ENCODE data around the gene RPRD1B. TPM values are rescaled to one million over a fixed set of nuclear protein-coding genes. Genes with fewer than 3 reads are reported as not detected.
A peak's percentile ranks its signal among the peaks of the same experiment; 100 is the strongest.
"Not testable (repeated sequence)": the region's sequence is repeated elsewhere in the genome, so short reads cannot be mapped to it uniquely, and the experiment has no call there.

The RPRD1B gene
- polyA plus RNA-seq, 4 donors, result 9.2 to 34.7 (median 13.6) TPM

- H3K27me3 ChIP-seq (ENCODE audit: control insufficient read depth in 3 of 3, insufficient read depth in 3 of 3, low read length in 3 of 3), result no peaks in the 10 kb centered on the region
- WGBS, 3 donors, result 77 to 92% (median 77%) methylated on average over 1 of the region's 1 CpG
- peaks cover 0 to 13% (median 9%) of the 10 kb centered on the region in 3 donors for H3K4me1 ChIP-seq (ENCODE audit: control insufficient read depth in 3 of 3, insufficient read depth in 2 of 3, low read depth in 1 of 3, low read length in 2 of 3)
- no peak overlapping the region for H3K4me3 ChIP-seq (ENCODE audit: low read depth in 1 of 3, low read length in 3 of 3)
- H3K9me3 ChIP-seq (ENCODE audit: control insufficient read depth in 2 of 2, insufficient read depth in 1 of 2, low read depth in 1 of 2, low read length in 1 of 2), result no peaks in the 10 kb centered on the region
- no peaks in the 10 kb centered on the region for H3K36me3 ChIP-seq (ENCODE audit: control insufficient read depth in 3 of 3, insufficient read depth in 2 of 3, low read depth in 1 of 3, low read length in 3 of 3)
- no peak for DNase-seq
- no peak overlapping the region for H3K27ac ChIP-seq (ENCODE audit: low read depth in 1 of 3, low read length in 2 of 3)
- FAIRE-seq, result no peak
Observed at GRCh38 chr20:38098952-38099351, 65.4 kb downstream of the RPRD1B start.

- not testable (repeated sequence) for H3K4me3 ChIP-seq (ENCODE audit: low read depth in 1 of 3, low read length in 3 of 3); H3K27ac ChIP-seq (ENCODE audit: low read depth in 1 of 3, low read length in 2 of 3); H3K27me3 ChIP-seq (ENCODE audit: control insufficient read depth in 3 of 3, insufficient read depth in 3 of 3, low read length in 3 of 3); H3K4me1 ChIP-seq (ENCODE audit: control insufficient read depth in 3 of 3, insufficient read depth in 2 of 3, low read depth in 1 of 3, low read length in 2 of 3); H3K36me3 ChIP-seq (ENCODE audit: control insufficient read depth in 3 of 3, insufficient read depth in 2 of 3, low read depth in 1 of 3, low read length in 3 of 3); H3K9me3 ChIP-seq (ENCODE audit: control insufficient read depth in 2 of 2, insufficient read depth in 1 of 2, low read depth in 1 of 2, low read length in 1 of 2); DNase-seq; FAIRE-seq
- WGBS, 3 donors, result 93 to 94% (median 93%) methylated on average over 5 of the region's 5 CpGs
Observed at GRCh38 chr20:38102206-38102605, 68.7 kb downstream of the RPRD1B start.

- H3K4me3 ChIP-seq (ENCODE audit: low read depth in 1 of 3, low read length in 3 of 3), result no peak overlapping the region
- peaks cover 0 to 7% (median 6%) of the 10 kb centered on the region in 3 donors for H3K4me1 ChIP-seq (ENCODE audit: control insufficient read depth in 3 of 3, insufficient read depth in 2 of 3, low read depth in 1 of 3, low read length in 2 of 3)
- 29 to 45% (median 38%) methylated on average over 1 of the region's 1 CpG for WGBS, 3 donors
- no peaks in the 10 kb centered on the region for H3K27me3 ChIP-seq (ENCODE audit: control insufficient read depth in 3 of 3, insufficient read depth in 3 of 3, low read length in 3 of 3)
- H3K27ac ChIP-seq (ENCODE audit: low read depth in 1 of 3, low read length in 2 of 3), result no peak overlapping the region
- no peaks in the 10 kb centered on the region for H3K9me3 ChIP-seq (ENCODE audit: control insufficient read depth in 2 of 2, insufficient read depth in 1 of 2, low read depth in 1 of 2, low read length in 1 of 2)
- no peak for DNase-seq
- H3K36me3 ChIP-seq (ENCODE audit: control insufficient read depth in 3 of 3, insufficient read depth in 2 of 3, low read depth in 1 of 3, low read length in 3 of 3), result no peaks in the 10 kb centered on the region
- no peak for FAIRE-seq
Observed at GRCh38 chr20:38104285-38104684, 70.7 kb downstream of the RPRD1B start.

GRCh38 chr20:38106461-38106860, 72.9 kb downstream of the RPRD1B start:
- H3K4me1 ChIP-seq (ENCODE audit: control insufficient read depth in 3 of 3, insufficient read depth in 2 of 3, low read depth in 1 of 3, low read length in 2 of 3), result peaks cover 0 to 25% (median 14%) of the 10 kb centered on the region in 3 donors
- 89 to 91% (median 89%) methylated on average over 5 of the region's 5 CpGs for WGBS, 3 donors
- no peaks in the 10 kb centered on the region for H3K36me3 ChIP-seq (ENCODE audit: control insufficient read depth in 3 of 3, insufficient read depth in 2 of 3, low read depth in 1 of 3, low read length in 3 of 3)
- H3K27ac ChIP-seq (ENCODE audit: low read depth in 1 of 3, low read length in 2 of 3), result no peak overlapping the region
- no peak overlapping the region for H3K4me3 ChIP-seq (ENCODE audit: low read depth in 1 of 3, low read length in 3 of 3)
- H3K27me3 ChIP-seq (ENCODE audit: control insufficient read depth in 3 of 3, insufficient read depth in 3 of 3, low read length in 3 of 3), result no peaks in the 10 kb centered on the region
- no peaks in the 10 kb centered on the region for H3K9me3 ChIP-seq (ENCODE audit: control insufficient read depth in 2 of 2, insufficient read depth in 1 of 2, low read depth in 1 of 2, low read length in 1 of 2)
- FAIRE-seq (no peak), DNase-seq (no peak)

- not testable (repeated sequence) for H3K27me3 ChIP-seq (ENCODE audit: control insufficient read depth in 3 of 3, insufficient read depth in 3 of 3, low read length in 3 of 3); FAIRE-seq; H3K9me3 ChIP-seq (ENCODE audit: control insufficient read depth in 2 of 2, insufficient read depth in 1 of 2, low read depth in 1 of 2, low read length in 1 of 2); H3K4me3 ChIP-seq (ENCODE audit: low read depth in 1 of 3, low read length in 3 of 3); H3K27ac ChIP-seq (ENCODE audit: low read depth in 1 of 3, low read length in 2 of 3); H3K36me3 ChIP-seq (ENCODE audit: control insufficient read depth in 3 of 3, insufficient read depth in 2 of 3, low read depth in 1 of 3, low read length in 3 of 3); DNase-seq
- 89 to 100% (median 95%) methylated on average over 1 of the region's 1 CpG for WGBS, 3 donors
- H3K4me1 ChIP-seq (ENCODE audit: control insufficient read depth in 3 of 3, insufficient read depth in 2 of 3, low read depth in 1 of 3, low read length in 2 of 3), result peaks cover 0 to 25% (median 14%) of the 10 kb centered on the region in 3 donors
Observed at GRCh38 chr20:38107386-38107785, 73.8 kb downstream of the RPRD1B start.

- not testable (repeated sequence) for DNase-seq; FAIRE-seq; H3K36me3 ChIP-seq (ENCODE audit: control insufficient read depth in 3 of 3, insufficient read depth in 2 of 3, low read depth in 1 of 3, low read length in 3 of 3); H3K4me3 ChIP-seq (ENCODE audit: low read depth in 1 of 3, low read length in 3 of 3); H3K9me3 ChIP-seq (ENCODE audit: control insufficient read depth in 2 of 2, insufficient read depth in 1 of 2, low read depth in 1 of 2, low read length in 1 of 2); H3K27me3 ChIP-seq (ENCODE audit: control insufficient read depth in 3 of 3, insufficient read depth in 3 of 3, low read length in 3 of 3)
- Histone ChIP-seq H3K4me1 (ENCODE audit: control insufficient read depth in 3 of 3, insufficient read depth in 2 of 3, low read depth in 1 of 3, low read length in 2 of 3) (peaks cover 0 to 25% (median 14%) of the 10 kb centered on the region in 3 donors), H3K27ac (ENCODE audit: low read depth in 1 of 3, low read length in 2 of 3) (peak overlapping the region in 1 of 3 donors; percentile 77)
- 83 to 89% (median 86%) methylated on average over 7 of the region's 7 CpGs for WGBS, 3 donors
Observed at GRCh38 chr20:38107916-38108315, 74.4 kb downstream of the RPRD1B start.

GRCh38 chr20:38108438-38108985, 75.0 kb downstream of the RPRD1B start:
- DNase-seq, result peak in 1 of 2 donors; percentile 35
- Histone ChIP-seq H3K4me1 (ENCODE audit: control insufficient read depth in 3 of 3, insufficient read depth in 2 of 3, low read depth in 1 of 3, low read length in 2 of 3) (peaks cover 0 to 25% (median 14%) of the 10 kb centered on the region in 3 donors), H3K36me3 (ENCODE audit: control insufficient read depth in 3 of 3, insufficient read depth in 2 of 3, low read depth in 1 of 3, low read length in 3 of 3) (no peaks in the 10 kb centered on the region), H3K27ac (ENCODE audit: low read depth in 1 of 3, low read length in 2 of 3) (peak overlapping the region in 2 of 3 donors; percentile 59 to 77), H3K4me3 (ENCODE audit: low read depth in 1 of 3, low read length in 3 of 3) (no peak overlapping the region), H3K9me3 (ENCODE audit: control insufficient read depth in 2 of 2, insufficient read depth in 1 of 2, low read depth in 1 of 2, low read length in 1 of 2) (no peaks in the 10 kb centered on the region), H3K27me3 (ENCODE audit: control insufficient read depth in 3 of 3, insufficient read depth in 3 of 3, low read length in 3 of 3) (no peaks in the 10 kb centered on the region)
- 70 to 91% (median 88%) methylated on average over 4 of the region's 4 CpGs for whole genome bisulfite sequencing, 3 donors
- no peak for FAIRE-seq

- DNase-seq (peak; percentile 53 to 75), FAIRE-seq (no peak)
- Histone ChIP-seq H3K4me3 (ENCODE audit: low read depth in 1 of 3, low read length in 3 of 3) (no peak overlapping the region), H3K9me3 (ENCODE audit: control insufficient read depth in 2 of 2, insufficient read depth in 1 of 2, low read depth in 1 of 2, low read length in 1 of 2) (no peaks in the 10 kb centered on the region), H3K27me3 (ENCODE audit: control insufficient read depth in 3 of 3, insufficient read depth in 3 of 3, low read length in 3 of 3) (no peaks in the 10 kb centered on the region), H3K27ac (ENCODE audit: low read depth in 1 of 3, low read length in 2 of 3) (peak overlapping the region in 2 of 3 donors; percentile 59 to 77), H3K36me3 (ENCODE audit: control insufficient read depth in 3 of 3, insufficient read depth in 2 of 3, low read depth in 1 of 3, low read length in 3 of 3) (no peaks in the 10 kb centered on the region), H3K4me1 (ENCODE audit: control insufficient read depth in 3 of 3, insufficient read depth in 2 of 3, low read depth in 1 of 3, low read length in 2 of 3) (peaks cover 0 to 31% (median 14%) of the 10 kb centered on the region in 3 donors)
- 68 to 89% (median 88%) methylated on average over 3 of the region's 3 CpGs for whole genome bisulfite sequencing, 3 donors
Observed at GRCh38 chr20:38108986-38109541, 75.5 kb downstream of the RPRD1B start.

Data from small intestine (tissue), 7 donors.